ENCODE data around the gene RBP2.
A peak's percentile ranks its signal among the peaks of the same experiment; 100 is the strongest.

Gene RBP2

GRCh38 chr3:139447486-139447885 lies 28.8 kb downstream of the RBP2 start:
- intact Hi-C loops (cut with micrococcal nuclease), result no loop called here

GRCh38 chr3:139444446-139444845 lies 31.9 kb downstream of the RBP2 start:
- Mint-ChIP-seq H3K27me3 (no peaks in the 10 kb centered on the region), H3K36me3 (ENCODE audit: low read depth) (no peaks in the 10 kb centered on the region), H3K4me1 (ENCODE audit: low read depth) (peaks cover 5% of the 10 kb centered on the region), H3K9me3 (no peaks in the 10 kb centered on the region), H3K27ac (no peak overlapping the region), H3K4me3 (no peak overlapping the region)
- intact Hi-C loops (cut with micrococcal nuclease), result no loop called here

More at GRCh38 chr3:139447486-139447885, 28.8 kb downstream of the RBP2 start:
- H3K27me3 Mint-ChIP-seq, result no peaks in the 10 kb centered on the region
- H3K36me3 Mint-ChIP-seq (ENCODE audit: low read depth), result no peaks in the 10 kb centered on the region
- no peaks in the 10 kb centered on the region for H3K4me1 Mint-ChIP-seq (ENCODE audit: low read depth)
- H3K27ac Mint-ChIP-seq, result no peak overlapping the region
- H3K4me3 Mint-ChIP-seq, result no peak overlapping the region
- H3K9me3 Mint-ChIP-seq, result no peaks in the 10 kb centered on the region

GRCh38 chr3:139443186-139443585 lies 33.1 kb downstream of the RBP2 start:
- H3K4me3 Mint-ChIP-seq, result no peak overlapping the region
- H3K27me3 Mint-ChIP-seq, result no peaks in the 10 kb centered on the region
- intact Hi-C loops (cut with micrococcal nuclease), result no loop called here
- H3K4me1 Mint-ChIP-seq (ENCODE audit: low read depth), result peaks cover 5% of the 10 kb centered on the region
- H3K9me3 Mint-ChIP-seq, result no peaks in the 10 kb centered on the region
- no peak overlapping the region for H3K27ac Mint-ChIP-seq
- no peaks in the 10 kb centered on the region for H3K36me3 Mint-ChIP-seq (ENCODE audit: low read depth)

- Mint-ChIP-seq H3K4me3 (no peak overlapping the region), H3K36me3 (ENCODE audit: low read depth) (no peaks in the 10 kb centered on the region), H3K9me3 (no peaks in the 10 kb centered on the region), H3K4me1 (ENCODE audit: low read depth) (peaks cover 12% of the 10 kb centered on the region), H3K27me3 (no peaks in the 10 kb centered on the region), H3K27ac (no peak overlapping the region)
- intact Hi-C loops (cut with micrococcal nuclease), result no loop called here
Observed at GRCh38 chr3:139441656-139442055, 34.7 kb downstream of the RBP2 start.

GRCh38 chr3:139440639-139441556 lies 35.4 kb downstream of the RBP2 start:
- Mint-ChIP-seq H3K27me3 (no peaks in the 10 kb centered on the region), H3K27ac (no peak overlapping the region), H3K4me3 (no peak overlapping the region), H3K4me1 (ENCODE audit: low read depth) (peaks cover 12% of the 10 kb centered on the region), H3K9me3 (no peaks in the 10 kb centered on the region), H3K36me3 (ENCODE audit: low read depth) (no peaks in the 10 kb centered on the region)
- intact Hi-C loops (cut with micrococcal nuclease), result no loop called here

- no peak overlapping the region for H3K27ac Mint-ChIP-seq
- no peaks in the 10 kb centered on the region for H3K27me3 Mint-ChIP-seq
- no peak overlapping the region for H3K4me3 Mint-ChIP-seq
- H3K4me1 Mint-ChIP-seq (ENCODE audit: low read depth), result peaks cover 25% of the 10 kb centered on the region
- intact Hi-C loops (cut with micrococcal nuclease), result no loop called here
- H3K9me3 Mint-ChIP-seq, result no peaks in the 10 kb centered on the region
- no peaks in the 10 kb centered on the region for H3K36me3 Mint-ChIP-seq (ENCODE audit: low read depth)
Observed at GRCh38 chr3:139439278-139439677, 37.0 kb downstream of the RBP2 start.

- Mint-ChIP-seq H3K4me3 (peak overlapping the region; percentile 2), H3K9me3 (no peaks in the 10 kb centered on the region), H3K36me3 (ENCODE audit: low read depth) (no peaks in the 10 kb centered on the region), H3K4me1 (ENCODE audit: low read depth) (peaks cover 32% of the 10 kb centered on the region), H3K27me3 (no peaks in the 10 kb centered on the region), H3K27ac (peak overlapping the region; percentile 80)
- intact Hi-C loops (cut with micrococcal nuclease), result no loop called here
Observed at GRCh38 chr3:139434764-139435307, 41.5 kb downstream of the RBP2 start.

- Mint-ChIP-seq H3K27ac (peak overlapping the region; percentile 80), H3K9me3 (no peaks in the 10 kb centered on the region), H3K4me1 (ENCODE audit: low read depth) (peaks cover 32% of the 10 kb centered on the region), H3K4me3 (no peak overlapping the region), H3K27me3 (no peaks in the 10 kb centered on the region), H3K36me3 (ENCODE audit: low read depth) (no peaks in the 10 kb centered on the region)
- intact Hi-C loops (cut with micrococcal nuclease), result no loop called here
Observed at GRCh38 chr3:139434228-139434627, 42.1 kb downstream of the RBP2 start.

GRCh38 chr3:139433089-139433488 lies 43.2 kb downstream of the RBP2 start:
- H3K27ac Mint-ChIP-seq, result peak overlapping the region; percentile 80
- H3K36me3 Mint-ChIP-seq (ENCODE audit: low read depth), result no peaks in the 10 kb centered on the region
- no peaks in the 10 kb centered on the region for H3K27me3 Mint-ChIP-seq
- peaks cover 37% of the 10 kb centered on the region for H3K4me1 Mint-ChIP-seq (ENCODE audit: low read depth)
- no peak overlapping the region for H3K4me3 Mint-ChIP-seq
- H3K9me3 Mint-ChIP-seq, result no peaks in the 10 kb centered on the region
- intact Hi-C loops (cut with micrococcal nuclease), result no loop called here

GRCh38 chr3:139430493-139430892 lies 45.8 kb downstream of the RBP2 start:
- H3K27me3 Mint-ChIP-seq, result no peaks in the 10 kb centered on the region
- no peaks in the 10 kb centered on the region for H3K9me3 Mint-ChIP-seq
- no peaks in the 10 kb centered on the region for H3K36me3 Mint-ChIP-seq (ENCODE audit: low read depth)
- H3K27ac Mint-ChIP-seq, result no peak overlapping the region
- intact Hi-C loops (cut with micrococcal nuclease), result no loop called here
- peaks cover 37% of the 10 kb centered on the region for H3K4me1 Mint-ChIP-seq (ENCODE audit: low read depth)
- no peak overlapping the region for H3K4me3 Mint-ChIP-seq

- H3K9me3 Mint-ChIP-seq, result no peaks in the 10 kb centered on the region
- H3K36me3 Mint-ChIP-seq (ENCODE audit: low read depth), result peaks cover 13% of the 10 kb centered on the region
- H3K4me3 Mint-ChIP-seq, result no peak overlapping the region
- no peaks in the 10 kb centered on the region for H3K27me3 Mint-ChIP-seq
- no peak overlapping the region for H3K27ac Mint-ChIP-seq
- intact Hi-C loops (cut with micrococcal nuclease), result loop anchor here (2.0 to 10.0 kb wide), 6 partner anchors 93 to 1435 kb away; partner anchors contain the start of gene CLSTN2
- peaks cover 13% of the 10 kb centered on the region for H3K4me1 Mint-ChIP-seq (ENCODE audit: low read depth)
Observed at GRCh38 chr3:139427283-139428060, 48.8 kb downstream of the RBP2 start.

GRCh38 chr3:139425745-139426400 lies 50.4 kb downstream of the RBP2 start:
- Mint-ChIP-seq H3K4me3 (no peak overlapping the region), H3K27me3 (no peaks in the 10 kb centered on the region), H3K9me3 (no peaks in the 10 kb centered on the region), H3K4me1 (ENCODE audit: low read depth) (peaks cover 13% of the 10 kb centered on the region), H3K27ac (no peak overlapping the region), H3K36me3 (ENCODE audit: low read depth) (peaks cover 13% of the 10 kb centered on the region)
- intact Hi-C loops (cut with micrococcal nuclease), result loop anchor here (2.0 to 10.0 kb wide), 6 partner anchors 95 to 1436 kb away; partner anchors contain the start of gene CLSTN2

- intact Hi-C loops (cut with micrococcal nuclease), result loop anchor here (10.0 kb wide), 1 partner anchor 1312 kb away; no protein-coding TSS in a partner anchor
- Mint-ChIP-seq H3K36me3 (ENCODE audit: low read depth) (peaks cover 13% of the 10 kb centered on the region), H3K4me1 (ENCODE audit: low read depth) (peaks cover 9% of the 10 kb centered on the region), H3K4me3 (no peak overlapping the region), H3K27ac (no peak overlapping the region), H3K9me3 (no peaks in the 10 kb centered on the region), H3K27me3 (no peaks in the 10 kb centered on the region)
Observed at GRCh38 chr3:139423232-139423631, 53.1 kb downstream of the RBP2 start.

Measured in dendritic cell treated with granulocyte-macrophage colony-stimulating factor and Interleukin-4, amounts not matched to agents 40 ng/mL and 50 ng/mL, for 4 days (primary cell).